Panc1 (cell line): ENCODE results near the gene SLC4A11.

Experiments
- TCF7L2 ChIP-seq: IDR thresholded peaks from 2 replicates; pipeline ENCODE4 v1.6.1; 2011; ENCODE audit warnings: mild to moderate bottlenecking, low read depth, low read length, inconsistent platforms
- TF ChIP-seq, protein P1 (sequence below), 2 experiments: IDR thresholded peaks; 2 replicates each; pipeline ENCODE4 v1.6.1; 2011 to 2012; ENCODE audit warnings: low read depth in 2 of 2, control low read depth in 1 of 2, low read length in 1 of 2, mild to moderate bottlenecking in 1 of 2, moderate library complexity in 1 of 2; ENCODE audit not compliant: insufficient read depth in 1 of 2

DNA sequence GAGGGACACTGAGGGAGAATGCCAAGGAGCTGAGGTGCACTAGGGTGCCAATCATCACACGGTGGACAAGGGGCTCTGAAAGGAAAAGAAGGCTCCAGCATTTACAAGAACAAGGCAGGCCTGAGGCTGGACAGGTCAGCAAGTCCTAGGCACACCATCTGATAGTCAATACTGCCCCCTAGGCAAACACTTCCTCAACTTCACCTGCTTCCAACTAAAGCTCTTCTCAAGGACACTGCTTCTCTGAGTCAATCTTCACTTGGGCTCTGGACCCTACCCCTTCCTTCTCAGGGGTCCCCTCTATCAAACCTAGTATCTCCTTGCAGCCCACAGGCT lies 37.7 kb upstream of the SLC4A11 start:
- TF ChIP-seq, protein P1, sequence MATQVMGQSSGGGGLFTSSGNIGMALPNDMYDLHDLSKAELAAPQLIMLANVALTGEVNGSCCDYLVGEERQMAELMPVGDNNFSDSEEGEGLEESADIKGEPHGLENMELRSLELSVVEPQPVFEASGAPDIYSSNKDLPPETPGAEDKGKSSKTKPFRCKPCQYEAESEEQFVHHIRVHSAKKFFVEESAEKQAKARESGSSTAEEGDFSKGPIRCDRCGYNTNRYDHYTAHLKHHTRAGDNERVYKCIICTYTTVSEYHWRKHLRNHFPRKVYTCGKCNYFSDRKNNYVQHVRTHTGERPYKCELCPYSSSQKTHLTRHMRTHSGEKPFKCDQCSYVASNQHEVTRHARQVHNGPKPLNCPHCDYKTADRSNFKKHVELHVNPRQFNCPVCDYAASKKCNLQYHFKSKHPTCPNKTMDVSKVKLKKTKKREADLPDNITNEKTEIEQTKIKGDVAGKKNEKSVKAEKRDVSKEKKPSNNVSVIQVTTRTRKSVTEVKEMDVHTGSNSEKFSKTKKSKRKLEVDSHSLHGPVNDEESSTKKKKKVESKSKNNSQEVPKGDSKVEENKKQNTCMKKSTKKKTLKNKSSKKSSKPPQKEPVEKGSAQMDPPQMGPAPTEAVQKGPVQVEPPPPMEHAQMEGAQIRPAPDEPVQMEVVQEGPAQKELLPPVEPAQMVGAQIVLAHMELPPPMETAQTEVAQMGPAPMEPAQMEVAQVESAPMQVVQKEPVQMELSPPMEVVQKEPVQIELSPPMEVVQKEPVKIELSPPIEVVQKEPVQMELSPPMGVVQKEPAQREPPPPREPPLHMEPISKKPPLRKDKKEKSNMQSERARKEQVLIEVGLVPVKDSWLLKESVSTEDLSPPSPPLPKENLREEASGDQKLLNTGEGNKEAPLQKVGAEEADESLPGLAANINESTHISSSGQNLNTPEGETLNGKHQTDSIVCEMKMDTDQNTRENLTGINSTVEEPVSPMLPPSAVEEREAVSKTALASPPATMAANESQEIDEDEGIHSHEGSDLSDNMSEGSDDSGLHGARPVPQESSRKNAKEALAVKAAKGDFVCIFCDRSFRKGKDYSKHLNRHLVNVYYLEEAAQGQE (IDR thresholded peaks at IDR 0.05; ENCODE audit: insufficient read depth in 1 of 2, low read depth in 2 of 2, low read length in 1 of 2) = no peak
- TF ChIP-seq TCF7L2 = no peak
